Tibial nerve (tissue), 4 donors: ENCODE results near the gene TRAK1. TPM values are rescaled to one million over a fixed set of nuclear protein-coding genes. Genes with fewer than 3 reads are reported as not detected.

Experiments
- DNase-seq, 2 donors: peaks; one replicate each; pipeline ENCODE4 v3.0.0-alpha.2; 2019; ENCODE audit warnings: low spot score in 2 of 2
- H3K27ac ChIP-seq, 4 donors: fragments of 200-600 bp; sonication (generic) in 3 of 4; one replicate each; pipeline ENCODE4 v1.5.1; 2017 to 2019; ENCODE audit warnings: mild to moderate bottlenecking in 1 of 4
- H3K27me3 ChIP-seq, 2 donors: fragments of 200-600 bp; sonication (generic) in 1 of 2; one replicate each; pipeline versions ENCODE4 v1.5.1 to v1.6.0; 2017 to 2019
- H3K36me3 ChIP-seq, 3 donors: fragments of 200-600 bp; sonication (generic); one replicate each; pipeline ENCODE4 v1.5.1; 2018 to 2019
- H3K4me1 ChIP-seq, 4 donors: fragments of 200-600 bp; sonication (generic) in 3 of 4; one replicate each; pipeline ENCODE4 v1.5.1; 2017 to 2019
- H3K4me3 ChIP-seq, 4 donors: fragments of 200-600 bp; sonication (generic) in 3 of 4; one replicate each; pipeline ENCODE4 v1.5.1; 2017 to 2019; ENCODE audit warnings: mild to moderate bottlenecking in 1 of 4, moderate library complexity in 1 of 4
- H3K9me3 ChIP-seq, 4 donors: fragments of 200-600 bp; sonication (generic) in 3 of 4; one replicate each; pipeline ENCODE4 v1.5.1; 2017 to 2019
- CTCF ChIP-seq, 5 experiments: fragments of 200-600 bp in 3 of 5; fragments of 450-650 bp in 2 of 5; sonication (generic) in 3 of 5; IDR thresholded peaks; one replicate each; pipeline ENCODE4 v1.5.1; 2016 to 2019; ENCODE audit warnings: antibody characterized with exemption in 5 of 5, mild to moderate bottlenecking in 3 of 5, moderate library complexity in 2 of 5
- EP300 ChIP-seq, 2 donors: sonication (generic); formaldehyde crosslinking; IDR thresholded peaks; one replicate each; pipeline ENCODE4 v1.6.1; 2017; ENCODE audit warnings: antibody characterized with exemption in 2 of 2, mild to moderate bottlenecking in 1 of 2
- POLR2A ChIP-seq, 2 donors: fragments of 450-650 bp; IDR thresholded peaks; one replicate each; pipeline ENCODE4 v1.6.1; 2017; ENCODE audit warnings: antibody characterized with exemption in 2 of 2, mild to moderate bottlenecking in 2 of 2, moderate library complexity in 2 of 2
- WGBS, 2 donors: methylation state at CpG; one replicate each; pipeline ENCODE4 v1.1.5; 2018; 5-methylcytosine and 5-hydroxymethylcytosine counted together
- total RNA-seq, 4 donors: library from RNA; depleted of rRNA; stranded (reverse); fragments of >200 nt; gene quantifications; one replicate each; pipeline ENCODE4 v1.1.0, GENCODE V29; 2016

Gene TRAK1
- total RNA-seq, 4 donors from 2014 or later: 28.6 to 68.1 (median 35.5) TPM

GRCh38 chr3:42172047-42172654, 81.0 kb downstream of the TRAK1 start:
- no peaks in the 10 kb centered on the region for H3K36me3 ChIP-seq
- no peak for DNase-seq
- WGBS, 2 donors: 77 to 82% methylated on average over 3 of the region's 3 CpGs
- H3K4me3 ChIP-seq: no peak overlapping the region
- H3K9me3 ChIP-seq: no peaks in the 10 kb centered on the region
- no peak for TF ChIP-seq CTCF (IDR thresholded peaks at IDR 0.05)
- no peak for TF ChIP-seq EP300 (IDR thresholded peaks at IDR 0.05)
- no peak for TF ChIP-seq POLR2A (IDR thresholded peaks at IDR 0.05)
- peaks cover 0 to 56% (median 14%) of the 10 kb centered on the region in 4 donors for H3K4me1 ChIP-seq
- no peak overlapping the region for H3K27ac ChIP-seq
- H3K27me3 ChIP-seq: no peaks in the 10 kb centered on the region

- Histone ChIP-seq H3K27ac (no peak overlapping the region), H3K4me3 (no peak overlapping the region), H3K36me3 (no peaks in the 10 kb centered on the region), H3K27me3 (no peaks in the 10 kb centered on the region), H3K4me1 (peaks cover 0 to 67% (median 17%) of the 10 kb centered on the region in 4 donors), H3K9me3 (no peaks in the 10 kb centered on the region)
- no peak for TF ChIP-seq EP300 (IDR thresholded peaks at IDR 0.05)
- no peak for TF ChIP-seq CTCF (IDR thresholded peaks at IDR 0.05)
- no peak for TF ChIP-seq POLR2A (IDR thresholded peaks at IDR 0.05)
- DNase-seq: no peak
- 60 to 62% methylated on average over 6 of the region's 6 CpGs for WGBS, 2 donors
These were observed 82.2 kb downstream of the TRAK1 start for GRCh38 chr3:42173307-42173706.

- Histone ChIP-seq H3K4me3 (no peak overlapping the region), H3K9me3 (no peaks in the 10 kb centered on the region), H3K36me3 (no peaks in the 10 kb centered on the region), H3K27me3 (no peaks in the 10 kb centered on the region), H3K27ac (peak overlapping the region in 2 of 4 donors; percentile 22 to 76), H3K4me1 (peaks cover 0 to 80% (median 28%) of the 10 kb centered on the region in 4 donors)
- TF ChIP-seq CTCF (IDR thresholded peaks at IDR 0.05): no peak
- WGBS, 2 donors: 88 to 89% methylated on average over 10 of the region's 10 CpGs
- DNase-seq: no peak
These were observed 83.7 kb downstream of the TRAK1 start for GRCh38 chr3:42174679-42175385.

- Histone ChIP-seq H3K9me3 (no peaks in the 10 kb centered on the region), H3K27ac (peak overlapping the region in 2 of 4 donors; percentile 46 to 76), H3K27me3 (no peaks in the 10 kb centered on the region), H3K36me3 (no peaks in the 10 kb centered on the region), H3K4me1 (peaks cover 0 to 82% (median 28%) of the 10 kb centered on the region in 4 donors), H3K4me3 (no peak overlapping the region)
- DNase-seq: no peak
- WGBS, 2 donors: 48 to 51% methylated on average over 9 of the region's 9 CpGs
- TF ChIP-seq EP300 (IDR thresholded peaks at IDR 0.05) (no peak), POLR2A (IDR thresholded peaks at IDR 0.05) (no peak), CTCF (IDR thresholded peaks at IDR 0.05) (no peak)
These were observed 84.5 kb downstream of the TRAK1 start for GRCh38 chr3:42175386-42176240.
